Heart right ventricle (tissue), 16 donors: ENCODE data around the gene TMEM132D. TPM values are rescaled to one million over a fixed set of nuclear protein-coding genes. Genes with fewer than 3 reads are reported as not detected.

ENCODE experiments used
- ATAC-seq, 8 donors: fragments of 200-7000 bp; cut with Tn5 transposase; one replicate each; pipeline ENCODE4 v1.9.1; 2020; ENCODE audit warnings: mild to moderate bottlenecking in 8 of 8, moderate library complexity in 8 of 8, moderate number of reproducible peaks in 1 of 8
- DNase-seq, 2 donors: peaks; one replicate each; pipeline ENCODE4 v3.0.0-alpha.2; 2020
- H3K27ac ChIP-seq, 10 donors: fragments of 200-600 bp; sonication (generic) in 2 of 10; one replicate each; pipeline versions ENCODE4 v1.5.0 to v1.8.0; 2020 to 2022; ENCODE audit warnings: mild to moderate bottlenecking in 3 of 10
- H3K27me3 ChIP-seq, 7 donors: fragments of 200-600 bp; one replicate each; pipeline ENCODE4 v1.8.0; 2021 to 2022; ENCODE audit warnings: mild to moderate bottlenecking in 2 of 7
- H3K36me3 ChIP-seq, 9 donors: fragments of 200-600 bp; sonication (generic) in 1 of 9; one replicate each; pipeline versions ENCODE4 v1.5.0 to v1.8.0; 2020 to 2022; ENCODE audit warnings: mild to moderate bottlenecking in 2 of 9
- H3K4me1 ChIP-seq, 9 donors: fragments of 200-600 bp; sonication (generic) in 1 of 9; one replicate each; pipeline versions ENCODE4 v1.5.0 to v1.8.0; 2020 to 2022; ENCODE audit warnings: mild to moderate bottlenecking in 4 of 9
- H3K4me3 ChIP-seq, 10 donors: fragments of 200-600 bp; sonication (generic) in 2 of 10; one replicate each; pipeline versions ENCODE4 v1.5.0 to v1.8.0; 2020 to 2022; ENCODE audit warnings: mild to moderate bottlenecking in 7 of 10, moderate library complexity in 2 of 10
- H3K9me3 ChIP-seq, 11 donors: fragments of 200-600 bp in 10 of 11; sonication (generic) in 2 of 11; one replicate each; pipeline versions ENCODE4 v1.5.0 to v1.8.0; 2013 to 2022; ENCODE audit warnings: mild to moderate bottlenecking in 2 of 11, control low read depth in 1 of 11, moderate library complexity in 1 of 11
- CTCF ChIP-seq, 9 donors: fragments of 200-600 bp; sonication (generic) in 2 of 9; IDR thresholded peaks; one replicate each; pipeline versions ENCODE4 v1.5.0 to v1.8.0; 2021 to 2022; ENCODE audit warnings: antibody characterized with exemption in 9 of 9, mild to moderate bottlenecking in 5 of 9, moderate library complexity in 1 of 9
- WGBS, 2 donors: extraction: QIAGEN DNeasy Blood & Tissue Kit; methylation state at CpG; one replicate each; pipeline ENCODE4 v1.1.7; 2013; ENCODE audit warnings: inconsistent platforms in 1 of 2; 5-methylcytosine and 5-hydroxymethylcytosine counted together
- intact Hi-C, 10 donors: fragments of 100-400 bp; cut with DNase I; formaldehyde crosslinking; loops; one replicate each; pipeline versions ENCODE4 v1.11.1 to v1.14.2; 2022
- polyA plus RNA-seq, 2 donors: library from polyadenylated mRNA; stranded (reverse); fragments of 200-250 nt; gene quantifications; one replicate each; pipeline ENCODE4 v1.2.3, GENCODE V29; 2013
- total RNA-seq, 10 donors: library from RNA; stranded (reverse); fragmentation: NEBNext Ultra II Directional in 3 of 10; extraction: Animal tissue kit (Norgen Biotek cat#: 25700) in 3 of 10; gene quantifications; one replicate each; pipeline versions ENCODE4 v1.2.1 to v1.2.4, GENCODE V29; 2021 to 2023
- donor health status: Arrhythmogenic right ventricular cardiomyopathy.
- donor health status: ischemic (EF 13 %, LVEDD 7.1; RV severe dilation, severe dysfunction).
- donor health status: healthy with polysubstance abuse.
- donor health status: DM: no; HTN: yes; CAD: no.
- donor health status: DM: no; HTN: no; CAD: no.
- donor health status: ischemic (EF 25% LVEDD 6.9; RV normal size, moderate dysfunction).
- donor health status: ischemic (EF 25% LVEDD 5.7; RV mildly dilated, moderate dysfunction).
- donor health status: healthy.
- donor health status: DM: yes; HTN: yes; CAD: no.
- donor health status: Ischemic cardiomyopathy.
- donor health status: ischemic (EF 35%, LVEDD 5.7; RV mildly dilated, moderate dysfunction).
- donor health status: nonischemic (EF 11% LVEDD 7.7; RV severe dilation, severe dysfunction).
- donor health status: DM: yes; HTN: yes; CAD: no.
- donor health status: PGD.
- donor health status: ischemic (EF 29% LVEDD 5.4; RV normal size, mild dysfunction).
- donor health status: nonischemic (EF 23%, LVEDD 6.1; RV moderate dilation, normal function).

TMEM132D gene
- total and polyA plus RNA-seq, 12 donors: not detected

GRCh38 chr12:129723260-129723659 is 180.6 kb downstream of the TMEM132D start:
- no peak overlapping the region for H3K27ac ChIP-seq
- DNase-seq (no peak), ATAC-seq (no peak)
- H3K4me3 ChIP-seq: no peak overlapping the region
- H3K9me3 ChIP-seq: peaks cover 0 to 39% (median 0%) of the 10 kb centered on the region in 11 donors
- no peak for TF ChIP-seq CTCF (IDR thresholded peaks at IDR 0.05)
- no peaks in the 10 kb centered on the region for H3K27me3 ChIP-seq
- intact Hi-C loops: no loop called here
- no peaks in the 10 kb centered on the region for H3K36me3 ChIP-seq
- WGBS, 2 donors: 63 to 65% methylated on average over 8 of the region's 8 CpGs
- H3K4me1 ChIP-seq: no peaks in the 10 kb centered on the region

GRCh38 chr12:129720618-129721017 is 183.2 kb downstream of the TMEM132D start:
- intact Hi-C loops: no loop called here
- TF ChIP-seq CTCF (IDR thresholded peaks at IDR 0.05): no peak
- H3K27me3 ChIP-seq: no peaks in the 10 kb centered on the region

GRCh38 chr12:129719416-129719815 is 184.4 kb downstream of the TMEM132D start:
- intact Hi-C loops: no loop called here
- H3K27ac ChIP-seq: no peak overlapping the region
- TF ChIP-seq CTCF (IDR thresholded peaks at IDR 0.05): no peak
- 49 to 51% methylated on average over 3 of the region's 3 CpGs for WGBS, 2 donors
- DNase-seq: no peak
- no peaks in the 10 kb centered on the region for H3K4me1 ChIP-seq
- no peaks in the 10 kb centered on the region for H3K36me3 ChIP-seq
- H3K4me3 ChIP-seq: no peak overlapping the region
- no peak for ATAC-seq
- peaks cover 0 to 35% (median 0%) of the 10 kb centered on the region in 11 donors for H3K9me3 ChIP-seq
- H3K27me3 ChIP-seq: no peaks in the 10 kb centered on the region

More at GRCh38 chr12:129720618-129721017, 183.2 kb downstream of the TMEM132D start:
- peaks cover 0 to 30% (median 0%) of the 10 kb centered on the region in 11 donors for H3K9me3 ChIP-seq
- DNase-seq (no peak), ATAC-seq (no peak)
- H3K4me3 ChIP-seq: no peak overlapping the region
- no peaks in the 10 kb centered on the region for H3K36me3 ChIP-seq
- no peaks in the 10 kb centered on the region for H3K4me1 ChIP-seq
- no peak overlapping the region for H3K27ac ChIP-seq
- 81 to 83% methylated on average over 4 of the region's 4 CpGs for WGBS, 2 donors

GRCh38 chr12:129717438-129717837 is 186.4 kb downstream of the TMEM132D start:
- no peak overlapping the region for H3K4me3 ChIP-seq
- intact Hi-C loops: no loop called here
- no peak for ATAC-seq
- TF ChIP-seq CTCF (IDR thresholded peaks at IDR 0.05): no peak
- H3K4me1 ChIP-seq: no peaks in the 10 kb centered on the region
- H3K36me3 ChIP-seq: no peaks in the 10 kb centered on the region
- DNase-seq: no peak
- no peaks in the 10 kb centered on the region for H3K27me3 ChIP-seq
- WGBS, 2 donors: 84 to 86% methylated on average over 2 of the region's 2 CpGs
- no peak overlapping the region for H3K27ac ChIP-seq
- peaks cover 0 to 32% (median 0%) of the 10 kb centered on the region in 11 donors for H3K9me3 ChIP-seq
